Hematopoietic multipotent progenitor cell treated with erythropoietin and hydrocortisone succinate and interleukin-3 and kit ligand, for 6 days (in vitro differentiated cells): Measurements from ENCODE around the gene NFIB.

Source experiments
- DNase-seq: peaks from one replicate; pipeline ENCODE4 v3.0.0-alpha.2; 2015

The NFIB gene

GRCh38 chr9:14318361-14318760 lies 4.4 kb upstream of the NFIB start:
- DNase-seq = no peak

- no peak for DNase-seq
These were observed 3.9 kb upstream of the NFIB start for GRCh38 chr9:14317667-14318320.

- no peak for DNase-seq
These were observed 2.8 kb upstream of the NFIB start for GRCh38 chr9:14316602-14317300.

- no peak for DNase-seq
These were observed 2.1 kb upstream of the NFIB start for GRCh38 chr9:14315875-14316601.

GRCh38 chr9:14314929-14315874 lies 1.3 kb upstream of the NFIB start:
- peak; percentile 31 for DNase-seq

- DNase-seq = peak; percentile 19
These were observed 535 bp upstream of the NFIB start for GRCh38 chr9:14314424-14314928.

DNA sequence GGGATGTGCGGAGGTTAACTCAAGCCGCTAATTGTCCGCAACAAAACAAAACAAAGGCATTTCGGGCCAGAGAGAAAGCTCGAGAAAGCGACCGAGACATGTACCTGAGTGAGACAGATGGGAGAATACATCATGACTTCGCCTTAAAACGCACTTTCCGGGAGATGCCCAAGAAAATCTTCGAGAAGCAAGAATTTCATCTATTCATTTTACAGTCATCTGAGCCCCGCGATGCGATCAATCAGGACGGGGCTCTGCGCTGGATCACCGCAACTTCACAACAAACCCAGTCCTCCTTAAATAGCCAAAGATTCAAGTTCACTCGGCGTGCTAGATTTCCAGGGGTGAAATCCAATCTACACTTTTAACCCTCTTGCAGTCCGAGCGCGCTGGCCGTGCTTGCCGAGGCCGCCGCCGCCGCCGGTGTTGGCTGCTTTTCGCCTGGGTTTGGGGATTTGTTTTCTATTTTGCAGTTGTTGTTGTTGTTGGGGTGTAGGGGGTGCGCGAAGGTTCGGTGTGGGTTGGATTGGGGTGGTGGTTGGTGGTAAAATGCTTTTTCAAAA lies 482 bp downstream of the NFIB start:
- DNase-seq = peak; percentile 13

DNA sequence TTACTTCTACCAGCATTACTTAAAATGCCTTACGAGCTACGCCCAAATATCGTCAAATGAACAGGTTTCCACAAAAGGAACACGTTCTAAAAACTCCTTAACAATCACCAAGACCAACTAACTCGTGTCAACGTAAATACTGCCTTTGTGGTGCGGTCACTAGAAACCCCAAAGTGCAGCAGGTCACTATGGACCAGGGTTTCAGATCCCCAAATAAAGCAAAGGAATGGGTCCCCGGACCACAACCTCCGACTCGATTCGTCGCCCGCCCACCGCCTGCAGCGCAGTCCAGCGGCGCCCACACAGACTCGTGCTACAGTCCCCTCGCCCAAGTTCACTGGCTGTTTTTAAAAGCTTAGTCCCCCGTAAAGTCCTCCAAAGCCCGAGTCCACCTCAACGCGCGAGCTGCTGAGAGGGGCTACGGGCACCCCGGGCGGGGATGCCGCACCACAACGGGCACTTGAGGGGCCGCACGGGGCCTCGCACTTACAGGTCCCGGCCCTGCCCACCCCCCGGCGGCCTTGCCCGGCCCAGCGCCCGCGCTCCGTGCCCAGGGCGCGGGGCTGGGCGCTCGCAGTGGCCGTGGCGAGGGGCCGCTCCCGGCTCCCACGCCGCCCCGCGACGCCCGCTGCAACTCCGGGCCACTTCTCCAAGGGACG lies 1.1 kb downstream of the NFIB start:
- no peak for DNase-seq

DNA sequence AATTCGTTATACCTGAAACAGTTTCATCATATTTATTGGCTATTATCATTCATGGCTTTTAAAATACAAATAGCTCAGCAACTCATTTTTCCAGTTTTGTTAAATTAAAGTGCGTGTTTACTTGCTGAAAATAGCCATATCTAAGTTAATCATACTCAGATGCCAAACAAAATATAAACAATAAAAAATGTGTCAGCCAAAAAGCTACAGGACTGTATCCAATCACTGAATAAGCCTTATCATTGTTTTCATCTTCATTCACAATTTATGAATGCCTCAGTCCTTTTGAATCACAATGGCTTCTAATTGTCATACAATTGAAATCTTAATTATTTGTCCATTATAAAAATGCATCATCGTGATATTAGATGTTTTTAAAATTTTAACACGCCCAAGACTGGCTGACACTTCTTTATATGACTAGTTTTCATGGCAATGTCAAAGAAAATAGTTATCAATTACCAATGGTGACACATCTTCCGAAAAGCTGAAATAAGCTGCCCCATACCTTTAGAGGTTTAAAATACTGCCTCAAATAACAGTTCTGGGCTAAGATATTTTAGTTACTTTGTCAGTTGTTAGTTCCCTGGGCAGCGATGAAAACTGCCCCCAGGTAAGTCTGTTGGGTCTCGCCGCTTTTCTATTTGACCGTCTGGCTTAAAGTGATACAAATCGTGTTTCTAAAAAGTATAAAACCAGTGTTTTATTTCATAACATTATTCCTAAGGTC lies 1.8 kb downstream of the NFIB start:
- DNase-seq = no peak

DNA sequence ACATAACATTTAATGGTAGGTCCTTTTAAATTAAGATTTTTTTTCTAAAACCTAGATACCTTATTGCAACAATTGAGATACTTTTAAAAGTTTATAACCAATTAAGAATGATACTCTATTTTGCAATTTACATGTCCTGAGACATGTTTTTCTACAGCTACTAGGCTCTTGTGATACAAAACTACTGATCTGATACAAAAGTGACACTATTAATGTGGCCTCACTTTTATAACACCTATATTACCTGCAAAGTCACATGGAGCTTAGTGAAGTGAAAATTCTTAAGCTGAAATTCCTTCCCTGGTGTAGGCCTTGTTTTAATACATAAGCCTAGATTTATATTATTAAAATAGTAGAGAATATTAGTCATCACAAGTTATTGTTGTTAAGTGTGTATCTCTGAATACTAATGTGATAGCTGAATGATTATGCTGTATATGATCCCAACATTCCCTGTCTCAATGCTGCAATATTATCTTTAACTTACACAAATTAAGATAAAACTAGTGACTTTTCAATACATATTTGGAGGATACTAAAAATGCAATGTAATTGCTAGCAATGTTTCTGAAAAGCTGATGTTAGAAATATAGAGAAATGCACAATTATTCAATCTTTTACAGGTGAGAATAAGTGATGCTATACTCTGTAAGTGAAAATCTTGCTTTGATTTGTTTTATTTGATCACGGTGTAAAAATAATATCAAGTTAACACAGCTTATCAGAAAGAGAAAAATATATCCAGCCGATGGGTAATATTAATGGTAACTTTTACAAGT lies 2.6 kb downstream of the NFIB start:
- DNase-seq = no peak

GRCh38 chr9:14310311-14310710 lies 3.6 kb downstream of the NFIB start:
- DNase-seq = no peak

GRCh38 chr9:14309403-14309802 lies 4.5 kb downstream of the NFIB start:
- DNase-seq = peak; percentile 45

DNA sequence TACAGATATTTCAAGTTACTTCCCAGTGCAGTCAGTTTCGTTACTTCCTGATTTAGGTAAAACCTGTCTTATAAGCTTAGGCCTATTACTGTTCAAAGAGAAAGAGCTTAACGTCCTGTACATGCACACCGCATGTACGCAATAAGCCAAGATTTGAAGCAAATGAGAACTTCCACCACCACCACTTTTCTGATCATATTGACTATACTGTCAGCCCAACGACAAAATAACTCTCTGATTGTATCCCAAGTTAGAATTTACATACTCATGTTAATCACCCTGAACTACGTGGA lies 5.1 kb downstream of the NFIB start:
- DNase-seq = no peak

DNA sequence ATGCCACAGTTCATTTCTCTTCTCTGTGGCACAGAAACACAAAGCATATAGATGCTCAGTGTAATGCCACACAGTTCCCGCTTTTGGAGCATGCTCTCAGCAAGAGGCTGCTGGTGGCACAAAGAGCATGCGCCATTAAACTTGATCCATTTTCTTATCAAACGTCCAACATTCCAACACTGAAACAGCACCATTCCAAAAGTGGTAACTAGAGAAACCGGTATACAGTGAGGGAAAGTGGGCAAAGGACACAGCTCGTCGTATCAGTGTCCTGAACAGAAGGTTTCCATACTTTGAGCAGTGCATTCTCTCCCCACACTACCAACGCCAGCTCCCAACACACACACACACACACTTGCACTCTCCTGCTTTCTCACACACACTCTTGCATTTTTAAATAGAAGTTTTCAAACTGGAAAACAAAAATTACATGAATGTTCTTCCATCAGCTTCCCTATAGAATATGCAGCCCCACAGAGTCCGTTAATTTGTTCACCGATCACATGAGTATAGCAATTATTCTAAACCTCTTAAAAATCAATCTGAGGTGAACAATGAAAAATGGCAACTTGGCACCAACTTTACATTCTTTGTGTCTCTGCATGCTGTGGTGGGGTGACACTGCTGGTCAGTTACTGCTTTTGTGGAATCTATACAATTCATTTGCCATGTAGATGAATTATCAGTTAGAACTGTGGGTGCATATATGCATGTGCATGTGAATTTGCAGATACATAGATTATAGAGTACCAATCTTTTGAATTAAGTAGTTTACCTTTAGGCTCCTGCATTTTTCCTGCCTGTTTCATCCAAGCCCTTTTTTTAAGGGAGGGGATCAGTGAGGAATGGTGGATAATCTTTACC lies 5.7 kb downstream of the NFIB start:
- DNase-seq = no peak

DNA sequence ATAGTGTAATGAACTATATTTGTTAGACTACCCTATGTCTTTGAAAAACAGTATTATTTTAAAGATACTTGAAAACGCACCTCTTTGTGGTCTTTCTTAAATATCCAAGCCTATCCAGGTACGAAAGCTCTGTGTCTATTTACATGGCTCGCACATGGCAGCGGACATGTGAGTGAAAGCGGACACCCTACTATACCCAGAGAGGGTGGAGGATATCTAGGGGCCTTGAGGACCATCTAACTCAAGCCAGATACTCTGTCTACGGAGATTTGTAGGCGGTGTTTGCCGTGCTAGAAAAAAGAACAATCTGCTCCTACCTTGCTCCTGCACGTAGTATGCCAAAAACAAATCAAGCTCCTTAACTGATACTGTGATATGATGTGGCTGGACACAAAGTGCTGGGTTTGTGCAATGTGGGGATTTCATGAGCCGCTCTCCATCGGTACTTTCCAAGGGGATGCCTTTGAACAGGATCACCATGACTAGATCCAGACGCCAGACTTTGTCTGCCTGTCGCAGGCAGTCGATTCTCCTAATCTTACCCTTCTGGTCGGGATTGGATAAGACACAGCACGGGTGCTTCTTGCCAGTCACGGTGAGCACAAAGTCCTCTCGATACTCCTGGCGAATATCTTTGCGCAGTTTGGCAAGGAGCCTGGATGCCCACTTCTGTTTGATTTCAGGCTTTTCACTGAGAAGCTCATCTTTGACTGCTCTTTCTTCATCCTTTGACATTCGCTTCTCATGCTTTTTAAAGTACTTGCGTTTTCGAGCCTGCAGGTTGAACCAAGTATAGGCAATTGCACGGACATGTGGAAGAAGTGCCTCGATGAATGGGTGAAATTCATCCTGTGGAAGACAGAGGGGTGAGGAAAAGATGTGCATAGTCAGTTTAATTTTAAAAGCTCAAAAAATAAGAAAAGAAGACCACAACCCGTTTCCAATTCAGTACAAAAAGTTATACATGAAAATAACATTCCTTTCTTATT lies 7.0 kb downstream of the NFIB start:
- DNase-seq = no peak

- DNase-seq = no peak
These were observed 7.8 kb downstream of the NFIB start for GRCh38 chr9:14306188-14306587.

GRCh38 chr9:14304259-14304658 lies 9.7 kb downstream of the NFIB start:
- DNase-seq = no peak

DNA sequence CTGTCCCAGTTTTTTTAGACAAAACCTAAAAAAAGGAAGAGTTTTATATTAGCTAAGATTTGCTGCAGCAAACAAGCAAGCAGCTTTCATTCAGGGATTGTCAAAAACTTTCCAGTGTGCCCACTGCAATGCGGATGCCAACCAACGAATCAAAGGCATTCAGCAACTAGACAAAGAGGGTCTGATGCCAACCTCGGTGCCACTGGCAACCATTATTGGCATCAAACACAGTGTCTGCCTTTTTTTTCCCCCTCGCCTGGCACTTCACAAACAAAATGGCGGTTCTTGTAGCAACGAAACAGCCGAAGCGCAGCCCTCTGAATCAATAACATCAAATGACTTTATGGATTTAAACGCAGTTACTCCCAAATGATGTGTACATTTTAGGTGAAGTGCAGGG lies 10.4 kb downstream of the NFIB start:
- DNase-seq = no peak
